Measurements from ENCODE around the gene PLCH1.

Gene PLCH1

GRCh38 chr3:155367506-155367905, 377.4 kb downstream of the PLCH1 start:
- peaks cover 2% of the 10 kb centered on the region for H3K9me3 ChIP-seq (ENCODE audit: control insufficient read depth, low read depth, low read length)
- H3K27me3 ChIP-seq (ENCODE audit: control insufficient read depth, insufficient read depth, low read length): peaks cover 18% of the 10 kb centered on the region
- peaks cover 70% of the 10 kb centered on the region for H3K4me1 ChIP-seq (ENCODE audit: control insufficient read depth, low read depth, low read length)
- H3K4me3 ChIP-seq (ENCODE audit: low read length): no peak overlapping the region
- peak overlapping the region; percentile 26 for H3K9ac ChIP-seq (ENCODE audit: low read length)
- H3K36me3 ChIP-seq (ENCODE audit: control insufficient read depth, low read depth, low read length): no peaks in the 10 kb centered on the region
- H3K27ac ChIP-seq (ENCODE audit: low read length): peak overlapping the region; percentile 25

- H3K9me3 ChIP-seq (ENCODE audit: control insufficient read depth, low read depth, low read length): peaks cover 2% of the 10 kb centered on the region
- H3K27ac ChIP-seq (ENCODE audit: low read length): no peak overlapping the region
- H3K9ac ChIP-seq (ENCODE audit: low read length): no peak overlapping the region
- H3K36me3 ChIP-seq (ENCODE audit: control insufficient read depth, low read depth, low read length): no peaks in the 10 kb centered on the region
- H3K4me1 ChIP-seq (ENCODE audit: control insufficient read depth, low read depth, low read length): peaks cover 77% of the 10 kb centered on the region
- H3K27me3 ChIP-seq (ENCODE audit: control insufficient read depth, insufficient read depth, low read length): peaks cover 37% of the 10 kb centered on the region
- no peak overlapping the region for H3K4me3 ChIP-seq (ENCODE audit: low read length)
Observed at GRCh38 chr3:155365178-155365783, 379.6 kb downstream of the PLCH1 start.

- Histone ChIP-seq H3K27ac (ENCODE audit: low read length) (no peak overlapping the region), H3K9me3 (ENCODE audit: control insufficient read depth, low read depth, low read length) (peaks cover 2% of the 10 kb centered on the region), H3K36me3 (ENCODE audit: control insufficient read depth, low read depth, low read length) (no peaks in the 10 kb centered on the region), H3K27me3 (ENCODE audit: control insufficient read depth, insufficient read depth, low read length) (peaks cover 45% of the 10 kb centered on the region), H3K4me3 (ENCODE audit: low read length) (peak overlapping the region; percentile 40), H3K9ac (ENCODE audit: low read length) (no peak overlapping the region), H3K4me1 (ENCODE audit: control insufficient read depth, low read depth, low read length) (peaks cover 76% of the 10 kb centered on the region)
Observed at GRCh38 chr3:155364492-155364891, 380.4 kb downstream of the PLCH1 start.

- Histone ChIP-seq H3K27me3 (ENCODE audit: control insufficient read depth, insufficient read depth, low read length) (peaks cover 51% of the 10 kb centered on the region), H3K4me1 (ENCODE audit: control insufficient read depth, low read depth, low read length) (peaks cover 68% of the 10 kb centered on the region), H3K9ac (ENCODE audit: low read length) (no peak overlapping the region), H3K9me3 (ENCODE audit: control insufficient read depth, low read depth, low read length) (peaks cover 2% of the 10 kb centered on the region), H3K36me3 (ENCODE audit: control insufficient read depth, low read depth, low read length) (no peaks in the 10 kb centered on the region), H3K4me3 (ENCODE audit: low read length) (peak overlapping the region; percentile 40), H3K27ac (ENCODE audit: low read length) (no peak overlapping the region)
Observed at GRCh38 chr3:155363690-155364070, 381.2 kb downstream of the PLCH1 start.

- Histone ChIP-seq H3K27ac (ENCODE audit: low read length) (no peak overlapping the region), H3K9ac (ENCODE audit: low read length) (no peak overlapping the region), H3K9me3 (ENCODE audit: control insufficient read depth, low read depth, low read length) (peaks cover 2% of the 10 kb centered on the region), H3K4me1 (ENCODE audit: control insufficient read depth, low read depth, low read length) (peaks cover 62% of the 10 kb centered on the region), H3K27me3 (ENCODE audit: control insufficient read depth, insufficient read depth, low read length) (peaks cover 51% of the 10 kb centered on the region), H3K4me3 (ENCODE audit: low read length) (peak overlapping the region; percentile 40), H3K36me3 (ENCODE audit: control insufficient read depth, low read depth, low read length) (no peaks in the 10 kb centered on the region)
Observed at GRCh38 chr3:155362808-155363689, 381.8 kb downstream of the PLCH1 start.

GRCh38 chr3:155360281-155360680, 384.6 kb downstream of the PLCH1 start:
- Histone ChIP-seq H3K9me3 (ENCODE audit: control insufficient read depth, low read depth, low read length) (peaks cover 2% of the 10 kb centered on the region), H3K36me3 (ENCODE audit: control insufficient read depth, low read depth, low read length) (no peaks in the 10 kb centered on the region), H3K9ac (ENCODE audit: low read length) (no peak overlapping the region), H3K27ac (ENCODE audit: low read length) (no peak overlapping the region), H3K27me3 (ENCODE audit: control insufficient read depth, insufficient read depth, low read length) (peaks cover 47% of the 10 kb centered on the region), H3K4me1 (ENCODE audit: control insufficient read depth, low read depth, low read length) (peaks cover 55% of the 10 kb centered on the region), H3K4me3 (ENCODE audit: low read length) (no peak overlapping the region)

GRCh38 chr3:155356594-155357370, 388.1 kb downstream of the PLCH1 start:
- no peak overlapping the region for H3K27ac ChIP-seq (ENCODE audit: low read length)
- peaks cover 26% of the 10 kb centered on the region for H3K4me1 ChIP-seq (ENCODE audit: control insufficient read depth, low read depth, low read length)
- H3K9me3 ChIP-seq (ENCODE audit: control insufficient read depth, low read depth, low read length): no peaks in the 10 kb centered on the region
- no peaks in the 10 kb centered on the region for H3K36me3 ChIP-seq (ENCODE audit: control insufficient read depth, low read depth, low read length)
- H3K9ac ChIP-seq (ENCODE audit: low read length): no peak overlapping the region
- H3K4me3 ChIP-seq (ENCODE audit: low read length): no peak overlapping the region
- H3K27me3 ChIP-seq (ENCODE audit: control insufficient read depth, insufficient read depth, low read length): peaks cover 29% of the 10 kb centered on the region

GRCh38 chr3:155354658-155355057, 390.2 kb downstream of the PLCH1 start:
- no peak overlapping the region for H3K27ac ChIP-seq (ENCODE audit: low read length)
- H3K9me3 ChIP-seq (ENCODE audit: control insufficient read depth, low read depth, low read length): no peaks in the 10 kb centered on the region
- no peak overlapping the region for H3K9ac ChIP-seq (ENCODE audit: low read length)
- H3K27me3 ChIP-seq (ENCODE audit: control insufficient read depth, insufficient read depth, low read length): peaks cover 8% of the 10 kb centered on the region
- peaks cover 8% of the 10 kb centered on the region for H3K4me1 ChIP-seq (ENCODE audit: control insufficient read depth, low read depth, low read length)
- H3K4me3 ChIP-seq (ENCODE audit: low read length): no peak overlapping the region
- no peaks in the 10 kb centered on the region for H3K36me3 ChIP-seq (ENCODE audit: control insufficient read depth, low read depth, low read length)

GRCh38 chr3:155352900-155353490, 391.9 kb downstream of the PLCH1 start:
- H3K4me3 ChIP-seq (ENCODE audit: low read length): no peak overlapping the region
- no peaks in the 10 kb centered on the region for H3K9me3 ChIP-seq (ENCODE audit: control insufficient read depth, low read depth, low read length)
- peaks cover 8% of the 10 kb centered on the region for H3K4me1 ChIP-seq (ENCODE audit: control insufficient read depth, low read depth, low read length)
- H3K27me3 ChIP-seq (ENCODE audit: control insufficient read depth, insufficient read depth, low read length): no peaks in the 10 kb centered on the region
- H3K9ac ChIP-seq (ENCODE audit: low read length): no peak overlapping the region
- H3K36me3 ChIP-seq (ENCODE audit: control insufficient read depth, low read depth, low read length): no peaks in the 10 kb centered on the region
- no peak overlapping the region for H3K27ac ChIP-seq (ENCODE audit: low read length)

GRCh38 chr3:155350571-155350970, 394.3 kb downstream of the PLCH1 start:
- H3K27me3 ChIP-seq (ENCODE audit: control insufficient read depth, insufficient read depth, low read length): no peaks in the 10 kb centered on the region
- H3K27ac ChIP-seq (ENCODE audit: low read length): no peak overlapping the region
- no peak overlapping the region for H3K4me3 ChIP-seq (ENCODE audit: low read length)
- no peaks in the 10 kb centered on the region for H3K9me3 ChIP-seq (ENCODE audit: control insufficient read depth, low read depth, low read length)
- H3K9ac ChIP-seq (ENCODE audit: low read length): no peak overlapping the region
- H3K36me3 ChIP-seq (ENCODE audit: control insufficient read depth, low read depth, low read length): no peaks in the 10 kb centered on the region
- no peaks in the 10 kb centered on the region for H3K4me1 ChIP-seq (ENCODE audit: control insufficient read depth, low read depth, low read length)

- peaks cover 2% of the 10 kb centered on the region for H3K4me1 ChIP-seq (ENCODE audit: control insufficient read depth, low read depth, low read length)
- no peak overlapping the region for H3K4me3 ChIP-seq (ENCODE audit: low read length)
- H3K36me3 ChIP-seq (ENCODE audit: control insufficient read depth, low read depth, low read length): no peaks in the 10 kb centered on the region
- H3K9ac ChIP-seq (ENCODE audit: low read length): no peak overlapping the region
- H3K9me3 ChIP-seq (ENCODE audit: control insufficient read depth, low read depth, low read length): no peaks in the 10 kb centered on the region
- no peak overlapping the region for H3K27ac ChIP-seq (ENCODE audit: low read length)
- H3K27me3 ChIP-seq (ENCODE audit: control insufficient read depth, insufficient read depth, low read length): no peaks in the 10 kb centered on the region
Observed at GRCh38 chr3:155347901-155348300, 397.0 kb downstream of the PLCH1 start.

All from iPS-18a (cell line).